Gastrocnemius medialis (tissue), 4 donors: ENCODE data around the gene GYPC. TPM values are rescaled to one million over a fixed set of nuclear protein-coding genes. Genes with fewer than 3 reads are reported as not detected.

Experiments
- ATAC-seq, 2 donors: fragments of 150-250 bp; one replicate each; pipeline ENCODE4 v1.9.1; 2016
- DNase-seq, 2 donors: peaks; one replicate each; pipeline ENCODE4 v3.0.0-alpha.2; 2019
- H3K27ac ChIP-seq, 4 donors: fragments of 200-600 bp; sonication (generic); 1 replicate in 1 of 4; 2 replicates in 3 of 4; pipeline ENCODE4 v1.5.1; 2016 to 2018; ENCODE audit warnings: mild to moderate bottlenecking in 2 of 4, moderate library complexity in 1 of 4
- H3K27me3 ChIP-seq, 3 donors: fragments of 200-600 bp; sonication (generic) in 2 of 3; 1 replicate in 1 of 3; 2 replicates in 2 of 3; pipeline versions ENCODE4 v1.5.1 to v1.6.0; 2016 to 2019; ENCODE audit warnings: mild to moderate bottlenecking in 1 of 3, moderate library complexity in 1 of 3
- H3K36me3 ChIP-seq, 2 donors: fragments of 200-600 bp; sonication (generic) in 1 of 2; one replicate each; pipeline ENCODE4 v1.5.1; 2017 to 2018
- H3K4me1 ChIP-seq, 2 donors: fragments of 200-600 bp; sonication (generic) in 1 of 2; one replicate each; pipeline ENCODE4 v1.5.1; 2016 to 2017; ENCODE audit warnings: mild to moderate bottlenecking in 2 of 2
- H3K4me3 ChIP-seq, 4 donors: fragments of 200-600 bp; sonication (generic) in 3 of 4; 1 replicate in 1 of 4; 2 replicates in 3 of 4; pipeline ENCODE4 v1.5.1; 2016 to 2019; ENCODE audit warnings: mild to moderate bottlenecking in 2 of 4
- H3K9me3 ChIP-seq, 3 donors: fragments of 200-600 bp; sonication (generic) in 2 of 3; 1 replicate in 1 of 3; 2 replicates in 2 of 3; pipeline ENCODE4 v1.5.1; 2016 to 2019
- POLR2A ChIP-seq, 2 donors: fragments of 450-650 bp; IDR thresholded peaks; one replicate each; pipeline ENCODE4 v1.6.1; 2017; ENCODE audit warnings: antibody characterized with exemption in 2 of 2, mild to moderate bottlenecking in 2 of 2, moderate library complexity in 2 of 2
- in situ Hi-C, 4 donors: fragments of 200-750 bp; cut with MboI; loops; one replicate each; pipeline versions ENCODE4 v1.15.0 to v1.8.0; 2017; ENCODE audit warnings: low sequenced_read_pairs in 4 of 4
- intact Hi-C: fragments of 100-400 bp; cut with DNase I; formaldehyde crosslinking; loops from one replicate; pipeline ENCODE4 v1.15.1; 2023; ENCODE audit warnings: low total_unique reads
- total RNA-seq, 4 donors: library from RNA; depleted of rRNA; stranded (reverse); fragments of >200 nt; gene quantifications; one replicate each; pipeline versions ENCODE4 v1.1.0 to v1.2.3, GENCODE V29; 2016
- TF ChIP-seq, protein P1 (sequence below), 5 experiments: fragments of 450-650 bp in 3 of 5; fragments of 200-600 bp in 2 of 5; sonication (generic) in 2 of 5; IDR thresholded peaks in 4 of 5; conservative IDR thresholded peaks in 1 of 5; 1 replicate in 4 of 5; 2 replicates in 1 of 5; pipeline ENCODE4 v1.5.1; 2016 to 2019; ENCODE audit warnings: antibody characterized with exemption in 5 of 5, mild to moderate bottlenecking in 3 of 5, moderate library complexity in 3 of 5

GYPC gene
- total RNA-seq, 4 donors from 2014 or later: 66.3 to 82.0 (median 71.9) TPM

GRCh38 chr2:126678269-126679065, 22.5 kb downstream of the GYPC start:
- DNase-seq: no peak
- intact Hi-C loops: no loop called here
- Histone ChIP-seq H3K9me3 (no peaks in the 10 kb centered on the region), H3K27ac (peak overlapping the region in 2 of 4 donors; percentile 15 to 52), H3K27me3 (no peaks in the 10 kb centered on the region), H3K36me3 (peaks cover 0 to 8% of the 10 kb centered on the region in 2 donors), H3K4me3 (no peak overlapping the region), H3K4me1 (peaks cover 13% of the 10 kb centered on the region in 2 donors)
- in situ Hi-C loops: no loop called here
- TF ChIP-seq, protein P1, sequence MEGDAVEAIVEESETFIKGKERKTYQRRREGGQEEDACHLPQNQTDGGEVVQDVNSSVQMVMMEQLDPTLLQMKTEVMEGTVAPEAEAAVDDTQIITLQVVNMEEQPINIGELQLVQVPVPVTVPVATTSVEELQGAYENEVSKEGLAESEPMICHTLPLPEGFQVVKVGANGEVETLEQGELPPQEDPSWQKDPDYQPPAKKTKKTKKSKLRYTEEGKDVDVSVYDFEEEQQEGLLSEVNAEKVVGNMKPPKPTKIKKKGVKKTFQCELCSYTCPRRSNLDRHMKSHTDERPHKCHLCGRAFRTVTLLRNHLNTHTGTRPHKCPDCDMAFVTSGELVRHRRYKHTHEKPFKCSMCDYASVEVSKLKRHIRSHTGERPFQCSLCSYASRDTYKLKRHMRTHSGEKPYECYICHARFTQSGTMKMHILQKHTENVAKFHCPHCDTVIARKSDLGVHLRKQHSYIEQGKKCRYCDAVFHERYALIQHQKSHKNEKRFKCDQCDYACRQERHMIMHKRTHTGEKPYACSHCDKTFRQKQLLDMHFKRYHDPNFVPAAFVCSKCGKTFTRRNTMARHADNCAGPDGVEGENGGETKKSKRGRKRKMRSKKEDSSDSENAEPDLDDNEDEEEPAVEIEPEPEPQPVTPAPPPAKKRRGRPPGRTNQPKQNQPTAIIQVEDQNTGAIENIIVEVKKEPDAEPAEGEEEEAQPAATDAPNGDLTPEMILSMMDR (IDR thresholded peaks at IDR 0.05 in 4 of 5, conservative IDR thresholded peaks at IDR 0.05 in 1 of 5): no peak
- TF ChIP-seq POLR2A (IDR thresholded peaks at IDR 0.05): no peak
- no peak for ATAC-seq

DNA sequence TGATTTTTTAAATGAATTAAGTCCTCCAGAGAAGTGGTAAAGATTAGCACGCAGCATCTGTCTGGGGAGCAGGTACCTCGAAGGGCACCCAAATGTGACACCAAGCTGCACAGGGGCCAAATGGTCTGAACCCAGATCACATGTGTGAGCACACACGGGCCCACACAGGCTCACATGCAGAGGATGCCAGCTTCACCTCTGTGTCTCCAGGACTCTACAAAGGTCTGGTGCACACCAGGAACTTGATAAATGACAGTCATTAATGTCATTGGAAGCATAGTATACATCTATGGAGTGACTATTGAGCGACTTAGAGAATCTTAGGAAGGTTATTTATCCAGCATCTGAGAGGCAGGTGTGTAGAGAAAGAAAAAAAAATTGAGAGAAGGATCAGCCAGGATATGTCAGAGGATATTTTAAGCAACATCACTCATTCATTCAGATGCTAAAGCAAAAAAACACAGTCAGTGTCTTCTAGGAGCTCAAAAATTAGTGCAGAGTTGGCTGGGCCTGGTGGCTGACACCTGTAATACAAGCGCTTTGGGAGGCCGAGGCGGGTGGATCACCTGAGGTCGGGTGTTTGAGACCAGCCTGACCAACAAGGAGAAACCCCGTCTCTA, 23.2 kb downstream of the GYPC start:
- peaks cover 0 to 8% of the 10 kb centered on the region in 2 donors for H3K36me3 ChIP-seq
- TF ChIP-seq, protein P1 (IDR thresholded peaks at IDR 0.05 in 4 of 5, conservative IDR thresholded peaks at IDR 0.05 in 1 of 5): no peak
- TF ChIP-seq POLR2A (IDR thresholded peaks at IDR 0.05): no peak
- peak; percentile 65 to 93 for ATAC-seq
- H3K27ac ChIP-seq: peak overlapping the region in 2 of 4 donors; percentile 15 to 52
- H3K9me3 ChIP-seq: no peaks in the 10 kb centered on the region
- H3K4me1 ChIP-seq: peaks cover 6 to 9% of the 10 kb centered on the region in 2 donors
- in situ Hi-C loops: no loop called here
- no peak overlapping the region for H3K4me3 ChIP-seq
- no peak for DNase-seq
- no peaks in the 10 kb centered on the region for H3K27me3 ChIP-seq
- intact Hi-C loops: no loop called here

- in situ Hi-C loops (no loop called here), intact Hi-C loops (no loop called here)
- Histone ChIP-seq H3K9me3 (no peaks in the 10 kb centered on the region), H3K4me1 (peaks cover 2 to 9% of the 10 kb centered on the region in 2 donors), H3K4me3 (no peak overlapping the region), H3K36me3 (no peaks in the 10 kb centered on the region), H3K27me3 (no peaks in the 10 kb centered on the region), H3K27ac (no peak overlapping the region)
- TF ChIP-seq POLR2A (IDR thresholded peaks at IDR 0.05): no peak
- TF ChIP-seq, protein P1 (IDR thresholded peaks at IDR 0.05 in 4 of 5, conservative IDR thresholded peaks at IDR 0.05 in 1 of 5): no peak
- no peak for DNase-seq
- no peak for ATAC-seq
These were observed 25.5 kb downstream of the GYPC start for GRCh38 chr2:126681505-126681904.

DNA sequence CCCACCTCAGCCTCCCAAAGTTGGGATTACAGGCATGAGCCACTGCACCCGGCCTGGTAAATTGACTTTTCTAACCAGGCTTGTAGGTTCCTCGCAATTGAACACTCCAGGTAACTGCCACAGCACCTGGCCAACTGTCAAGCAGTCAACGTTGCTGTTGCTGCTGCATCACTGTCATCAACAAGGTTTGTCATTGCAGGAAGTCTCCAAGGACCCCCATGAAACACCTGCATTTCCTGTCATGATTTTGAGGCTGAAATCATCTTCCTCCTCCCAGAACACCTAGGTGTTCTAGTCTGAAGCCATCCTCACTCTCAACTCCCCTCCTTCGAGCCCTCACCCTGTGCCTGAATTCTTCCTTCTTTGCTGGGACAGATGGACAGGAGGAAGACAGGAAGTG, 29.7 kb downstream of the GYPC start:
- no peaks in the 10 kb centered on the region for H3K9me3 ChIP-seq
- no peak for ATAC-seq
- H3K27ac ChIP-seq: no peak overlapping the region
- TF ChIP-seq, protein P1 (IDR thresholded peaks at IDR 0.05 in 4 of 5, conservative IDR thresholded peaks at IDR 0.05 in 1 of 5): no peak
- no peak for TF ChIP-seq POLR2A (IDR thresholded peaks at IDR 0.05)
- no peaks in the 10 kb centered on the region for H3K36me3 ChIP-seq
- H3K27me3 ChIP-seq: no peaks in the 10 kb centered on the region
- no peak for DNase-seq
- H3K4me3 ChIP-seq: no peak overlapping the region
- intact Hi-C loops (no loop called here), in situ Hi-C loops (no loop called here)
- peaks cover 17 to 24% of the 10 kb centered on the region in 2 donors for H3K4me1 ChIP-seq
